ENCODE data around the gene USP5. TPM values are rescaled to one million over a fixed set of nuclear protein-coding genes. Genes with fewer than 3 reads are reported as not detected.
A peak's percentile ranks its signal among the peaks of the same experiment; 100 is the strongest.

Gene USP5
- total RNA-seq, 1 experiment from 2014 or later = 230 TPM

- Mint-ChIP-seq H3K27me3 (ENCODE audit: insufficient read depth, unreplicated experiment) (peaks cover 18% of the 10 kb centered on the region), H3K4me3 (ENCODE audit: unreplicated experiment) (peak within 1 kb of the TSS; percentile 94), H3K27ac (ENCODE audit: unreplicated experiment) (peak within 1 kb of the TSS; percentile 95), H3K9me3 (ENCODE audit: unreplicated experiment) (no peaks in the 10 kb centered on the region), H3K4me1 (ENCODE audit: low read depth, unreplicated experiment) (peaks cover 14% of the 10 kb centered on the region), H3K36me3 (ENCODE audit: insufficient read depth, unreplicated experiment) (peaks cover 11% of the 10 kb centered on the region)
- ChIA-PET CTCF (interaction anchor here (0.5 to 2.4 kb wide), 7 partner anchors 11 to 382 kb away, joined by 3 to 8 read pairs (median 4); partner anchors contain the start of genes CDCA3, MLF2 and USP5), POLR2A (interaction anchor here (0.6 to 1.9 kb wide), 3 partner anchors 12 to 64 kb away, joined by 3 to 9 read pairs (median 3); partner anchors contain the start of genes CDCA3 and USP5)
- H3K36me3 ChIP-seq (ENCODE audit: control insufficient read depth, insufficient read depth, low read length) = no peaks in the 10 kb centered on the region; the same call in 1 of the 2 replicates
- H3K4me1 ChIP-seq = peaks cover 18% of the 10 kb centered on the region
- TF ChIP-seq CTCF (IDR thresholded peaks at IDR 0.05; ENCODE audit: insufficient read depth in 1 of 2, low read depth in 1 of 2, low read length in 1 of 2, severe bottlenecking in 1 of 2, unreplicated experiment in 1 of 2) = no peak
- no peaks in the 10 kb centered on the region for H3K9me3 ChIP-seq
- intact Hi-C loops (cut with micrococcal nuclease; ENCODE audit: unreplicated experiment) = loop anchor here (5.0 kb wide), 2 partner anchors 211 to 256 kb away; no protein-coding TSS in a partner anchor
- H3K4me3 ChIP-seq (ENCODE audit: low read depth, low read length) = peak within 1 kb of the TSS; percentile 97
- no peaks in the 10 kb centered on the region; the same call in 1 of the 2 replicates for H3K27me3 ChIP-seq (replicated peaks; ENCODE audit: control insufficient read depth, insufficient read depth, low read length)
- peak in 1 of 2 experiments; percentile 63 for DNase-seq
- no TSS peak for BruUV-seq (replicated peaks)
Measured at GRCh38 chr12:6827982-6828780, 23.8 kb upstream of the USP5 start, which contains the start of gene P3H3. P3H3 (plus strand) TSS chr12:6828407; CDS start chr12:6828441, 34 bp downstream.

- H3K4me1 Mint-ChIP-seq (ENCODE audit: low read depth, unreplicated experiment) = peaks cover 14% of the 10 kb centered on the region
- Histone ChIP-seq H3K4me3 (ENCODE audit: low read depth, low read length) (peak overlapping the region; percentile 97), H3K4me1 (peaks cover 15% of the 10 kb centered on the region), H3K27me3 (replicated peaks; ENCODE audit: control insufficient read depth, insufficient read depth, low read length) (no peaks in the 10 kb centered on the region; the same call in 1 of the 2 replicates), H3K9me3 (no peaks in the 10 kb centered on the region), H3K36me3 (ENCODE audit: control insufficient read depth, insufficient read depth, low read length) (no peaks in the 10 kb centered on the region; the same call in 1 of the 2 replicates)
- POLR2A ChIA-PET = interaction anchor here (1.9 kb wide), 1 partner anchor 22 kb away, joined by 9 read pairs; the partner anchor contains the start of genes CDCA3 and USP5
- H3K36me3 Mint-ChIP-seq (ENCODE audit: insufficient read depth, unreplicated experiment) = peaks cover 14% of the 10 kb centered on the region
- H3K27me3 Mint-ChIP-seq (ENCODE audit: insufficient read depth, unreplicated experiment) = peaks cover 18% of the 10 kb centered on the region
- peak overlapping the region; percentile 95 for H3K27ac Mint-ChIP-seq (ENCODE audit: unreplicated experiment)
- H3K9me3 Mint-ChIP-seq (ENCODE audit: unreplicated experiment) = no peaks in the 10 kb centered on the region
- TF ChIP-seq CTCF (IDR thresholded peaks at IDR 0.05; ENCODE audit: insufficient read depth in 1 of 2, low read depth in 1 of 2, low read length in 1 of 2, severe bottlenecking in 1 of 2, unreplicated experiment in 1 of 2) = peak in 1 of 2 experiments; percentile 9
- H3K4me3 Mint-ChIP-seq (ENCODE audit: unreplicated experiment) = peak overlapping the region; percentile 94
- TSS peak; percentile 73 for BruUV-seq (replicated peaks)
- peak in 1 of 2 experiments; percentile 75 for DNase-seq
- intact Hi-C loops (cut with micrococcal nuclease; ENCODE audit: unreplicated experiment) = loop anchor here (5.0 kb wide), 2 partner anchors 212 to 257 kb away; no protein-coding TSS in a partner anchor
- CTCF ChIA-PET = interaction anchor here (0.7 to 2.4 kb wide), 6 partner anchors 10 to 382 kb away, joined by 3 to 8 read pairs (median 4); partner anchors contain the start of genes CDCA3, MLF2, PTMS and USP5
Measured at GRCh38 chr12:6828781-6829535, 23.0 kb upstream of the USP5 start.

All from Caco-2 (cell line).